Sigmoid colon (tissue), 4 donors: ENCODE measurements around the gene DPM2.

Experiments
- EP300 ChIP-seq, 4 donors: sonication (generic); formaldehyde crosslinking; IDR thresholded peaks; one replicate each; pipeline ENCODE4 v1.6.1; 2017; ENCODE audit warnings: antibody characterized with exemption in 4 of 4
- POLR2A ChIP-seq, 2 donors: fragments of 450-650 bp; IDR thresholded peaks; one replicate each; pipeline ENCODE4 v1.6.1; 2016; ENCODE audit warnings: antibody characterized with exemption in 2 of 2, mild to moderate bottlenecking in 2 of 2, moderate library complexity in 2 of 2
- POLR2AphosphoS5 ChIP-seq, 4 donors: sonication (generic); formaldehyde crosslinking; IDR thresholded peaks; one replicate each; pipeline ENCODE4 v1.6.1; 2017; ENCODE audit warnings: antibody characterized with exemption in 4 of 4
- TF ChIP-seq, protein P1 (sequence below), 4 experiments: fragments of 450-650 bp in 3 of 4; fragments of 200-600 bp in 1 of 4; IDR thresholded peaks; one replicate each; pipeline ENCODE4 v1.5.1; 2016 to 2019; ENCODE audit warnings: antibody characterized with exemption in 4 of 4, mild to moderate bottlenecking in 3 of 4, moderate library complexity in 2 of 4

GRCh38 chr9:127963359-127964064, 25.9 kb upstream of the DPM2 start:
- TF ChIP-seq POLR2AphosphoS5 (IDR thresholded peaks at IDR 0.05), result peak; percentile 68 to 86 (median 70)
- TF ChIP-seq, protein P1, sequence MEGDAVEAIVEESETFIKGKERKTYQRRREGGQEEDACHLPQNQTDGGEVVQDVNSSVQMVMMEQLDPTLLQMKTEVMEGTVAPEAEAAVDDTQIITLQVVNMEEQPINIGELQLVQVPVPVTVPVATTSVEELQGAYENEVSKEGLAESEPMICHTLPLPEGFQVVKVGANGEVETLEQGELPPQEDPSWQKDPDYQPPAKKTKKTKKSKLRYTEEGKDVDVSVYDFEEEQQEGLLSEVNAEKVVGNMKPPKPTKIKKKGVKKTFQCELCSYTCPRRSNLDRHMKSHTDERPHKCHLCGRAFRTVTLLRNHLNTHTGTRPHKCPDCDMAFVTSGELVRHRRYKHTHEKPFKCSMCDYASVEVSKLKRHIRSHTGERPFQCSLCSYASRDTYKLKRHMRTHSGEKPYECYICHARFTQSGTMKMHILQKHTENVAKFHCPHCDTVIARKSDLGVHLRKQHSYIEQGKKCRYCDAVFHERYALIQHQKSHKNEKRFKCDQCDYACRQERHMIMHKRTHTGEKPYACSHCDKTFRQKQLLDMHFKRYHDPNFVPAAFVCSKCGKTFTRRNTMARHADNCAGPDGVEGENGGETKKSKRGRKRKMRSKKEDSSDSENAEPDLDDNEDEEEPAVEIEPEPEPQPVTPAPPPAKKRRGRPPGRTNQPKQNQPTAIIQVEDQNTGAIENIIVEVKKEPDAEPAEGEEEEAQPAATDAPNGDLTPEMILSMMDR (IDR thresholded peaks at IDR 0.05), result peak in 1 of 4 experiments; percentile 22
- TF ChIP-seq POLR2A (IDR thresholded peaks at IDR 0.05), result no peak
- peak; percentile 38 to 75 (median 46) for TF ChIP-seq EP300 (IDR thresholded peaks at IDR 0.05)
